ENCODE measurements around the gene STBD1.
"Not testable (repeated sequence)": the region's sequence is repeated elsewhere in the genome, so short reads cannot be mapped to it uniquely, and the experiment has no call there.

STBD1 gene

GRCh38 chr4:76334885-76335284 lies 28.4 kb downstream of the STBD1 start:
- no peak for DNase-seq

- no peak for DNase-seq
Measured at GRCh38 chr4:76339364-76339763, 32.8 kb downstream of the STBD1 start.

GRCh38 chr4:76341063-76341462 lies 34.5 kb downstream of the STBD1 start:
- DNase-seq, result no peak

- DNase-seq, result no peak
Measured at GRCh38 chr4:76342191-76342590, 35.7 kb downstream of the STBD1 start.

- DNase-seq, result no peak
Measured at GRCh38 chr4:76342803-76343202, 36.3 kb downstream of the STBD1 start.

GRCh38 chr4:76354517-76355473 lies 48.3 kb downstream of the STBD1 start:
- no peak for DNase-seq

GRCh38 chr4:76357981-76358380 lies 51.4 kb downstream of the STBD1 start:
- no peak for DNase-seq

GRCh38 chr4:76359881-76360466 lies 53.4 kb downstream of the STBD1 start:
- DNase-seq, result not testable (repeated sequence)
